Activated CD4-positive, alpha-beta T cell treated with anti-CD3 and anti-CD28 coated beads, Interleukin-10, Interleukin-2, amounts not matched to agents 100 ng/mL and 50 ng/mL, durations not matched to agents 16 hours and 8 hours (primary cell): ENCODE results near the gene MOSPD3.
A peak's percentile ranks its signal among the peaks of the same experiment; 100 is the strongest.

Source experiments
- DNase-seq: peaks from one replicate; pipeline ENCODE4 v3.0.0-alpha.2; 2020

The MOSPD3 gene

GRCh38 chr7:100575746-100576383, 36.5 kb upstream of the MOSPD3 start:
- no peak for DNase-seq

GRCh38 chr7:100576384-100576993, 35.9 kb upstream of the MOSPD3 start:
- no peak for DNase-seq

GRCh38 chr7:100577103-100577502, 35.2 kb upstream of the MOSPD3 start:
- DNase-seq = no peak

DNA sequence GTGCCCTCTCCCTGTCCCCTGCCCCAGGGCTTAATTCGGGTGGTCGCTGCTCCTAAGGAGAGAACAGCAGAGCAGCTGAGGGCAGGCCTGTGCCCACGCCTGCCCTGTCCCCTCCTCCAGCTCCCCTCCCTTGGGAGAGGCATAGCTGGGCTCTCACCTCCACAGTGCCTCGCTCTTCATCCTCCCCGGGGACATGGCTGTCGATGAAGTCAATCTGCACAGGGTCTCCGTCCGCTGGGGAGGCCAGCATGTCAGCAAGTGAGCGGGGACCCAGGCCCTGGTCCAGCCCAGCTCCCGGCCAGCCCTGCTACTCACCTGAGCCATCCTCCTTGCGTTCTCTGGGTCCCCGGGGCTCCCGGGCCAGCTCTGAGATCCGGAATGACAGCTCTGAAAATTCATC, 34.8 kb upstream of the MOSPD3 start:
- no peak for DNase-seq

DNA sequence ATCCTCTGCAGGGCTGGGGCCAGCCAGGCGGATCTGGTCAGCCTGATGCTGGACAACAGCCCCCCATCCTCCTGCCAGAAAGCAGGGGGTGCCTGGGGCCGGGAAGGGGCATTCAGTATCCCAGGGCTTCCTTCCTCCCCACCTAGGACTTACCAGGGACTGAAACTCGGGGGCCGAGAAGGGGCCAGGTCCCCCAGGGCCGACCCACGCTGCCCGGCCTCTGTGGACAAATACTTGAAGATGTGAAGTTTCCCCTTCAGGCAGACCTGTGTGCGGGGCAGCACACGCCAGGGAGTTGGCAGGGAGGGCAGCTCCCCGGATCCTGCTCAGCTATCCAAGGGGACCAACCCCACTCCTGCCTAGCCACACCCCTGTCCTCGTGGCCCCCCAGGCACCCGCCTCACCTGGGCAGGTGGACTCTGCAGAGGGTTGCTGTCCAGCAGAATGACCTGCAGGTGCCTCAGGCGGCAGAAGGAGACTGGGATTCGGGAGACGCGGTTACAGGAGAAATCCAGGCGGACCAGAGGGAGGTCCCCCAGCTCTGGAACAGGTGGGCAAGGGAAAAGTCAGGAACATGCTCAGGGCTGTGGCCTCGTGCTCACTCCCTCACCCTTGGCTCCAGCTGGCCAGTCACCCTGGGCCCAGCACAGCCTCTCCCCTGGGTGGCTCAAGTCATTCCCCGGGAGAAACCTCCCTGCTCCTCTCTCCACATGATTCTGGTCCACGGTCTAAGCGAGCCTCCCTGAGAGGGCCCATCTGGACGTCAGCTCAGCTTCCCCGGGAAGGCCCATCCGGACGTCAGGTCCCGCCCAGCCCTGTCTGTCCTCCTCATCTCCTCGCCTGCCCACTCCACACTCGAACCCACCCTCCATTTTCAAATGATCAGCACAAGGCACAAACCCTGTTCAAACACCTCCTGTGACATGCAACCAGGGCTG, 33.8 kb upstream of the MOSPD3 start:
- DNase-seq = no peak

DNA sequence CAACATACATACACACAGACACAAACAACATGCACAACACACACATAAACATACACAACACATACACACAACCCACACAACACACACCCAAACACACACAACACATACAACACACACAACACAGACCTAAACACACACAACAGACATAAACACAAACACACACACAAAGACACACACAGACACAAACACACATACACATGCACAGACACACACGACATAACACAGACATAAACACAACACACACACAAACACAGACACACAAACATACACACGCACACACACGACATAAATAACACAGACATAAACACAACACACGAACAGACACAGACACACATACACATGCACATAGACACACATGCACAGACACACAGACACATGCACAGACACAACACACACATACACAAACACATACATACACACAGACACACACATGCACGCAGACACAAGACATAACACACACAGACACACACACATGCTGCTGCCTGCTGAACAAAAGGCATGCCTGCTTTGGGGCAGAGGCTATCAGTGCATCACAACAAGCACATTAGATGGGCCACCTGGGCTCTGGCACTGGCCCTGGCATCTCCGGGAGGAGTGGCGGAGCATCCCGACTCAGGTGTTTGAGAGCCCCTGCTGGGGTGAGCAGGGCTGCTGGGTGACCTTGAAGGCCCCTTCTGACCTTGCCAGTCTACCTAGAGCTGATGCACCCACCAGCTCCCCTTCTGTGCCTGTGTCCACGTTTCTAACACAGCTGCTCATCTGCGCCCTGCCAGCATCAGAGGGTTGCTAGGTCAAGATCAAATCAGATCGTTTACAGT, 31.7 kb upstream of the MOSPD3 start:
- no peak for DNase-seq

DNA sequence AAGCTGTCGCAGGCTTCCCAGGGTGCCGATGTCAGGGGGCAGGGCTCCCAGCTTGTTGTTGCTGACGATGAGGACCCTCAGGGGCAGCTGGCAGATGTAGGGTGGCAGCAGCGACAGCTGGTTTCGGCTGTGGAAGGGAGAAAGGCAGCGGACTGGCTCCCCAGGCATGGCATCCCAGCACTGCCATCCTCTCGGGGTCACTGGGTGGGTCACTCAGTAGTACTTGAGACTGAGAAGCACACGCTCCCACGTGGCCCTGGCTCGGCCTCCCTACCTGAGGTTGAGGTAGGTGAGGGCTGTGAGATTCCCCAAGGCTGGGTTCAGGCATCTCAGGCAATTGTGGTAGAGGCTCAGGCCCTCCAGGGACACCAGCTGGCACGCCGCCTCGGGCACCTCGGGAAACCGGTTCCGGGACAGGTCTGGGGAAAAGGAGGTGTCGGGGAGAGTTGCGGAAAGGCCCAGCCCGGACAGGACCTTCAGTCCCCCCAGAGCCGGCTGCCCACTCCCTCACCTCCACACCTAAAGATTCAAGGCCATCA, 30.2 kb upstream of the MOSPD3 start:
- DNase-seq = no peak

GRCh38 chr7:100582650-100583049, 29.7 kb upstream of the MOSPD3 start:
- no peak for DNase-seq

- peak; percentile 87 for DNase-seq
Measured at GRCh38 chr7:100583132-100584053, 28.9 kb upstream of the MOSPD3 start.

DNA sequence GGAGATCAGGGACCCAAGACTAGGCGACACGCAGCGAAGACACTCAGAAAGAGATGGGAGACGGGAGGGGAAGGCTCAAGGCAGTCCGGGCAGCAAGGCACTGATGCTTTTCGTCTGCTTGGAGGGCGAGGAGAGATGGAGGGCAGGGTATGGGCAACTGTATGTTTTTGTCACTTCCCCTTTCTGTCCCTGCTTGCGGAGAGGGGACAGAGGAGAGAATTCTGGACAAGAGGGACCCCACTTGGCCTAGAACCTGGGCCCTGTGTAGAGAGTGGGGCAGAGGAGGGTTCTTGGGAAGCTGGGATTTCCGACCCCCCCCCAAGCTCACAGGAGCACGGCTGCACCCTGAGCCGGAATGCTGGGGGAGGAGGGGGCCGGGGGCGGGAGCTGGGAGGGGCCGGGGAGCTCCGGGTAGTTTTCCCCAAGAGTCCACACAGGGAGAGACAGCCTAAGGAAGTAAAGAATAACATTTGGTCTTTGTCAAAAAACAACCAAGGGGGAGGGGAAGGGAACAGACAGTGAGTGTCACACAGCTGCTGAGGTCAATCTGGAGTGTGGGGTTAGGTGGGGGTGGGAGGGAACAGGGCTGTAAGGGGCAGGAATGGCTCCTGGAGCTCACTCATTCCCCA, 28.2 kb upstream of the MOSPD3 start:
- DNase-seq = no peak

DNA sequence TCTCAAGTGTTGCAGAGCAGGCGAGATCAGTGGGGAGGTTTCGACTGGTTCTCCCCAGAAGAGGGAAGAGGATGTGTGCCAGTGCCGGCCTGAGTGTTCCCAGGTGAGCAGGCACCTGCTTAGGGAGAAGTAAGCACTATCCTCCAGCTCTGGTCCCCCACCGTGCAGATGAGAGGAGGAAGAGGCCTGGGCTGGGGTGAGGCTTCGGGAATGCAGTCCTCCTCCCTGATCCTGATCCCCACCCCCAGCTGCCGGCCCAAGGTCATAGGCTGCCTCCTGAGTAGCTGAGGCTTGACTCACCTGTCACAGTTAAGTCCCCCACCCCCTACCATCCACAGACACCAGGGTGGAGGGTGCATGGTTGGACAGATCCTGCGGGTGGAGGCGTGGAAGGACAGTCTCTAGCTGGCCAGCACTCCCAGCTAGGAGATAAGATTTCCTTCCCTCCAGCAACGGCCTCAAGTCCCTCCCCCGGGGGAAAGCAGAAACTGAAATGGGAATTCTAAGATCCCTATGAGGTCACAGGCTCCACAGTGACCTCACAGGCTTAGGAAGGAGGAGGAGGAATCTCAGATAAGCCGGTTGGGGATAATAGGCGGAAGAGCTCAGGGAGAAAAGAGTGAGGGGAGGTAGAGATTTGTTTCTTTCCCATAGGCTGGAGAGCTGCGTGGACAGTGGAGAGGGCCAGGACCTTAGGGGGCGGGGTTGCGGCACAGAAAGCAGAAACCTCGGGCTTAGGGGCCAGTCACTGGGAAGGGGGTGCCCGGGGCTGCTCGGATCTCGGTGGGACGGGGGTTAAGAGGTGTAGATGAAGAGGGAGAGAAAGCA, 27.4 kb upstream of the MOSPD3 start:
- no peak for DNase-seq

DNA sequence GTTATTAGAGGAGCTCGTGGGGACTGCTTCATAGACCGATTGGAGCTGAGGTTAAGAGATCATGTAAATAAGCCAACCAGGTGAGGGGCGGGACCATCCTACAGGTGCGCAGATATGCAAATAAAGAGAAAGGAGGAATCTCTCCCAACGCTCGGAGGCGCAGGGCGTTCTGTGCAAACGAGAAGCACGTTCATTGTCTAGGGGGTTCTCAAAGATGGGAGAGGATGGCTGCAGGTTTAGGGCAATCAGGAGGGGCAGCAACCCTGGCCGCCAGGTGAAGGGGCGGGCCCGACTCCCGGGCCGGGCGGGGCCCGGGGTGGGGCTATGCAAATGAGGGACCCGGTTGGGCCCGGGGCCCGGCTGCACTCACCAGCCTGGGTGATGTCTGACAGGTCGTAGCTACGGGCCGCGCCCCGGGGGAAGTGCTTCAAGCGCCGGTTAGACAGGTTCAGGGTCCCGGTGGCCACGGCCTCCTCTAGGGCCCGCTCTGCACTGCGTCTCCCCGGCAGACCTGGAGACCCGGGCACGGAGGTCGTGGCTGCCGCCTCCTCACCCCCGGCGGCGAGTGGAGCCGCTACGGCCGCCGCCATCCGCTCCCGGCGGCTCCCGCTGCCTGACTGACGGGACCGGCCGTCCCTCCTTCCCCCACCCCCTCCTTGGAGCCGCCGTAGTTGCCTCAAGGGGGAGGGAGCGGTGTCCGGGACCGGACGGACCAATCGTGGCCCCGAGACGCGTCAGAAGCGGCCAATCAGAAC, 26.7 kb upstream of the MOSPD3 start, which contains the start of gene LRCH4:
Gene LRCH4 (minus strand): TSS at position 619 of the 755 bp plus-strand sequence. CDS start 29 bp downstream, at position 590.
- DNase-seq = peak; percentile 60

- peak; percentile 100 for DNase-seq
Measured at GRCh38 chr7:100586266-100587025, 25.9 kb upstream of the MOSPD3 start, which contains the start of gene FBXO24. FBXO24 (plus strand) TSS chr7:100586328; CDS start chr7:100586626, 298 bp downstream.

DNA sequence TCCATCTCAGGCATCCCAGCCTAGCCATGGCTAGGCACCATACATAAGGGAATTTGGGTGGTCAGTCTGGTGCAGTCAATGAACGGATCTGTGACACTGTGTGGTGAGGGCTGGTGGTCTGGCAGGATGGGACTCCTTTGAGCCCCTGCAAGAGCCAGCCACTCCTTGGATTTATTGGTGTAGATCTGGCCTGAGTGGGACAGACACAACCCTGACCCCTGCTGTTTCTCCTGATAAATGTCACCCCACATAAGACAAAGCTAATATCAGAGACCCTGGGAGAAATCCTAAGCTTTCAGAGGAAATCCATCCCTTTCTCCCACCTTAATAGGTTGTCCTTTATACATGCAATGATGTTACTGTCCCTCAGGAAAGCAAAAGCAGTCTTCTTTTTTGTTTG, 23.9 kb upstream of the MOSPD3 start:
- no peak for DNase-seq

DNA sequence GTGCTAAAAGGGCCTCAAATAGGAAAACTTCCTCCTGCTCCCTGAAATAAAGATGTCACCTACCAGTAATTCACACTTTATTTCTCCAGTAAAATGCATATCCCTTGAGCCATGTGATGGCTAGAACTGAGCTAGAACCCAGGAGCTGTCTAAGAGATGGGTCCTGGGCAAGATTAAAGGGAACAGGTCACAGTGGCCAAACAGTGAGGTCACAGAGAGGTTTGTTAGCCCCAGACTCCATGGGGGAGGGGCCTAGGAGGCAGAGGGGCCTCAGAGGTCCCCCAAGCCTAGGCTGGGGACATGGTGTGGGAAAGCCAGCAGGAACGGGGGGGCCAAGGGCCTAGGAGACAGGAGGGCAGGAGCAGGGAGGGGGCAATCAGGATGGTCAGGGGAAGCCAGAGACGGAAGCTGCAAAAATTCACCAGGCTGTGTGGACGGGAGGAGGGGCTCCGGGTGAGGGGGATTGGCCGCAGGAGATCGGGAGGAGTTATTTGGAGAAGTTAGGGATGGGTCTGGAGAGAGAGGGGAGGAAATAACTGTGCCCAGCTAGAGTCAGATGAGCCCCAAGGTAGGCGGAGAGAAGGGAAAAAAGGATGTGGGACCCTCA, 22.9 kb upstream of the MOSPD3 start:
- no peak for DNase-seq

DNA sequence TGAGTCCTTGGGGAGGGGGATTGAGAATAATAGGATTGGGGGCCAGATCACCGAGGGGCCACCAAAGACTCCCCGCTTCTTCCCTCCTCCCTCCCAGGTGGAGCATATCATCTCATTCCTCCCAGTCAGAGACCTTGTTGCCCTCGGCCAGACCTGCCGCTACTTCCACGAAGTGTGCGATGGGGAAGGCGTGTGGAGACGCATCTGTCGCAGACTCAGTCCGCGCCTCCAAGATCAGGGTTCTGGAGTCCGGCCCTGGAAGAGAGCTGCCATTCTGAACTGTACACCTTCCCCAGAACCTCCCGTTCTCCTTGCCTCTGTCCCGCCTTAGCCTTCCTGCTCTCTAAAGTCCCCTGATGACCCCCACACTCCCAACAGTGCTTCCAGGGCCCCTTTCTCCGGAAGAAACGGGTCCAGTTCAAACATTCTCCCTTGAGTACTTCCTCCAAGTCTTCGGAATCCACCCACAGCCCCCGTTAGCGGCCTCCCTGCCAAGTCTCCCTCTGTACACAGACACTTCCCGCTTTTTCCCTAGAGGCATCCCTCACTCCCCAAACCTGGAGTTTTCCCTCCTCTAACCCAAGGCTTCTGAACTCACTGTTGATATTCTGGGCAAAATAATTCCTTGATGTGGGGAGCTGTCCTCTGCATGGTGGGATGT, 22.1 kb upstream of the MOSPD3 start:
- DNase-seq = no peak

GRCh38 chr7:100591596-100591995, 20.7 kb upstream of the MOSPD3 start:
- DNase-seq = no peak
